Thyroid gland (tissue), 4 donors: ENCODE results near the gene HSP90B1. TPM values are rescaled to one million over a fixed set of nuclear protein-coding genes. Genes with fewer than 3 reads are reported as not detected.

ENCODE experiments used
- DNase-seq, 2 donors: peaks; one replicate each; pipeline ENCODE4 v3.0.0-alpha.2; 2019
- H3K27ac ChIP-seq, 3 donors: fragments of 200-600 bp; sonication (generic); 1 replicate in 2 of 3; 2 replicates in 1 of 3; pipeline ENCODE4 v1.5.1; 2016 to 2019; ENCODE audit warnings: mild to moderate bottlenecking in 1 of 3, moderate library complexity in 1 of 3
- H3K27me3 ChIP-seq: fragments of 200-600 bp; sonication (generic); one replicate; pipeline ENCODE4 v1.5.1; 2019
- H3K36me3 ChIP-seq, 2 donors: fragments of 200-600 bp; sonication (generic); one replicate each; pipeline ENCODE4 v1.5.1; 2016 to 2019
- H3K4me1 ChIP-seq, 2 donors: fragments of 200-600 bp; sonication (generic); one replicate each; pipeline ENCODE4 v1.5.1; 2017 to 2019
- H3K4me3 ChIP-seq, 3 donors: fragments of 200-600 bp; sonication (generic); replicated peaks in 1 of 3; 1 replicate in 2 of 3; 2 replicates in 1 of 3; pipeline ENCODE4 v1.5.1; 2016; ENCODE audit warnings: mild to moderate bottlenecking in 1 of 3
- H3K9me3 ChIP-seq: fragments of 200-600 bp; sonication (generic); one replicate; pipeline ENCODE4 v1.5.1; 2017
- CTCF ChIP-seq, 6 experiments: fragments of 200-600 bp in 3 of 6; fragments of 450-650 bp in 3 of 6; sonication (generic) in 3 of 6; IDR thresholded peaks; one replicate each; pipeline ENCODE4 v1.5.1; 2016 to 2019; ENCODE audit warnings: antibody characterized with exemption in 6 of 6, mild to moderate bottlenecking in 2 of 6, inconsistent platforms in 1 of 6, moderate library complexity in 1 of 6
- POLR2A ChIP-seq, 2 donors: fragments of 450-650 bp; IDR thresholded peaks; one replicate each; pipeline ENCODE4 v1.6.1; 2017; ENCODE audit warnings: antibody characterized with exemption in 2 of 2, mild to moderate bottlenecking in 2 of 2, moderate library complexity in 1 of 2
- WGBS, 2 donors: methylation state at CpG; one replicate each; pipeline ENCODE4 v1.1.5; 2017; 5-methylcytosine and 5-hydroxymethylcytosine counted together
- intact Hi-C: fragments of 100-400 bp; cut with DNase I; formaldehyde crosslinking; loops from one replicate; pipeline ENCODE4 v1.15.1; 2023
- total RNA-seq, 4 donors: library from RNA; depleted of rRNA; stranded (reverse); fragments of >200 nt; gene quantifications; one replicate each; pipeline ENCODE4 v1.2.3, GENCODE V29; 2016

HSP90B1 gene
- total RNA-seq, 4 donors from 2014 or later = 1,103 to 2,326 (median 1,708) TPM

GRCh38 chr12:103913100-103913499 is 17.1 kb upstream of the HSP90B1 start:
- TF ChIP-seq CTCF (IDR thresholded peaks at IDR 0.05) (no peak), POLR2A (IDR thresholded peaks at IDR 0.05) (no peak)
- no peak overlapping the region for H3K27ac ChIP-seq
- no peaks in the 10 kb centered on the region for H3K27me3 ChIP-seq
- H3K4me3 ChIP-seq = no peak overlapping the region
- H3K9me3 ChIP-seq = no peaks in the 10 kb centered on the region
- intact Hi-C loops = no loop called here
- H3K36me3 ChIP-seq = no peaks in the 10 kb centered on the region
- no peak for DNase-seq
- 87 to 89% methylated on average over 3 of the region's 3 CpGs for WGBS, 2 donors
- H3K4me1 ChIP-seq = no peaks in the 10 kb centered on the region

DNA sequence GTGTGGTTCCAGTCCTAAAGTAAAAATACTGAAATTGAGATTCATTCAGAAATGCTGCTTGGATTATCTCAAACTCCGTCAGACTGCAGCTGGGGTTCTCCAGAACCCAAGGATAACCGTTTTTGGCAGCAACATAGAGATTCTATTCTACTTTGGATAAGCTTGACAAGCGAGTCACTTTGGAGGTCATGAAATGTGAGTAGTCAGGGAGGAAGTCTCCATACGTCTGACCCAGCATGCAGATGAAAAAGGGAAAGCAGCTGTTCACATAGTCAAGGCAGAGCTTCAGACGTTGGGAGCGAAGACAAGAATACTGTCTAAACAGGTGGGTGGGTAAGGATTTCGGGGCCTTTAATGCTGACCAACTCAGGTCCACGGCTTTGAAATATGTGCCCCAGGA is 14.9 kb upstream of the HSP90B1 start:
- DNase-seq = no peak
- H3K36me3 ChIP-seq = no peaks in the 10 kb centered on the region
- no peaks in the 10 kb centered on the region for H3K27me3 ChIP-seq
- no peak for TF ChIP-seq POLR2A (IDR thresholded peaks at IDR 0.05)
- TF ChIP-seq CTCF (IDR thresholded peaks at IDR 0.05) = no peak
- no peak overlapping the region for H3K4me3 ChIP-seq
- 89 to 91% methylated on average over 8 of the region's 8 CpGs for WGBS, 2 donors
- no peaks in the 10 kb centered on the region for H3K9me3 ChIP-seq
- no peaks in the 10 kb centered on the region for H3K4me1 ChIP-seq
- no peak overlapping the region for H3K27ac ChIP-seq
- intact Hi-C loops = no loop called here

DNA sequence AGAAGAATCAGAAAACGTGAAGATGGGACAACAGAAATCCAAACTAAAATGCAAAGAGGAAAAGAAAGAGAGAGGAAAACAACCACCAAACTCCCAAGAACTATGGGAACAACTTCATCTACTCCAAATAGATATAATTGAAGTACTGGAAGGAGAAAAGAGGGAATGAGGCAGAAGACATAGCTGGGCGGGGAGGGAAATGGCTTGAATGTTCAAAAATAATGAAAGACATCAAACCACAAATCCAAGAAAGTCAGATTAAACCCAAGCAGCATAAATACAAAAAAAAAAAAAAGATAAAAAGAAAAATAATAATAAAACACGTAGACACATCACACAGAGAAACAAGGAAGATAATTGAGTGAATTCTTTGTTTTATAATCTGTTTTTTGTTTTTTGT is 12.3 kb upstream of the HSP90B1 start:
- DNase-seq = no peak
- no peak overlapping the region for H3K4me3 ChIP-seq
- no peak overlapping the region for H3K27ac ChIP-seq
- no peak for TF ChIP-seq CTCF (IDR thresholded peaks at IDR 0.05)
- TF ChIP-seq POLR2A (IDR thresholded peaks at IDR 0.05) = no peak
- H3K9me3 ChIP-seq = no peaks in the 10 kb centered on the region
- no peaks in the 10 kb centered on the region for H3K36me3 ChIP-seq
- no peaks in the 10 kb centered on the region for H3K4me1 ChIP-seq
- intact Hi-C loops = no loop called here
- WGBS, 2 donors = 65 to 82% methylated on average over 3 of the region's 3 CpGs
- H3K27me3 ChIP-seq = no peaks in the 10 kb centered on the region

DNA sequence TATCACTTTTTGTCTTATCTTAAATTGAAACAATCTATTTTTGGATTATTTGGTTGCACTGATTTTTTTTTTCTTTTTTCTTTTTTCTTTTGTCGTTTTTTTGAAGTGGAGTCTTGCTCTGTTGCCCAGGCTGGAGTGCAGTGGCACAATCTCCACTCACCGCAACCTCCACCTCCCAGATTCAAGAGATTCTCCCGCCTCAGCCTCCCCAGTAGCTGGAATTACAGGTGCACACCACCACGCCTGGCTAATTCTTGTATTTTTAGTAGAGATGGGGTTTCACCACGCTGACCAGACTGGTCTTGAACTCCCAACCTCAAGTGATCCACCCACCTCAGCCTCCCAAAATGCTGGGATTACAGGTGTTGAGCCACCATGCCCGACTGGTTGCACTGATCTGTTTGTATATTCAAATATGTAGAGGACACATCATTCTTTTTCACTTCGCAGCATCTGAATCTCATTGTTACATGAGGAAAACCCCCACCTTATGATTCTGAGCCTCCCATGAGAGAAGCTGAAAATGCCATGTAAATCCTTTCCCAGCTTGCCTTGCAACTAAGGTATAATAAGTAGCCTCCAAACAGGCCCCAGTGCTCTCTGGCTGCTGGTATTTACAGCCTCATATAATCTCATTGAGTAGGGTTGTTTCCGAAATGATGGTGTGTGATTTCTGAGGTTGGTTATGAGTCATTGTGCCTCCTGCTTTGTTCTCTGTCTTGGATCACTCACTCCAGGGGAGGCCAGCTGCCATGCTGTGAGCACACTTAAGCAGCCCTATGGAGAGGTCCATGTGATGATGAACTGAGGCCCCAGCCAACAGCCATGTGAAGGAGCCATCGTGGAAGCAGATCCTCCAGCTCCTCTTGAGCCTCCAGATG is 5.2 kb upstream of the HSP90B1 start:
- H3K9me3 ChIP-seq = no peaks in the 10 kb centered on the region
- H3K27ac ChIP-seq = no peak overlapping the region
- intact Hi-C loops = no loop called here
- H3K4me1 ChIP-seq = peaks cover 0 to 9% of the 10 kb centered on the region in 2 donors
- WGBS, 2 donors = 71 to 76% methylated on average over 8 to 9 of the region's 9 CpGs
- DNase-seq = no peak
- H3K36me3 ChIP-seq = no peaks in the 10 kb centered on the region
- H3K27me3 ChIP-seq = no peaks in the 10 kb centered on the region
- TF ChIP-seq CTCF (IDR thresholded peaks at IDR 0.05) = no peak
- no peak for TF ChIP-seq POLR2A (IDR thresholded peaks at IDR 0.05)
- no peak overlapping the region for H3K4me3 ChIP-seq

DNA sequence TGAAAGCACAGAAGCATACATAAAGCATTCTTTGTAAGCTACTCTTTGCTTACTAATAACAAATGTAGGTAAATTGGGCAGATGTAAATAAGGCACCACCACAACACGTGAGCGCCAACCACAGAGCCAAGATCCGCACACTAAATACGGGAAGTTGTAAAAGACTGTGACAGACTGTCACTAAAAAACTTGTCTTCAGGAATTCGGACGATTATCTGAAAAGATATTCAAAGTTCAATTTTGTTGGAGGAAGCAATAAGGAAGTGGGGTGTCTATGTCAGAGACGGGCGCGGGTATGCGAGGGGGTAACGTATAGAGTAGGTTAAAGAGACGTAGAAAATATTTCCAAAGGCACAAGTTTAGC is 1.5 kb upstream of the HSP90B1 start:
- Histone ChIP-seq H3K4me1 (peaks cover 18 to 19% of the 10 kb centered on the region in 2 donors), H3K27ac (peak overlapping the region; percentile 87 to 98 (median 94)), H3K36me3 (peaks cover 1 to 10% of the 10 kb centered on the region in 2 donors), H3K27me3 (no peaks in the 10 kb centered on the region), H3K9me3 (no peaks in the 10 kb centered on the region), H3K4me3 (peak overlapping the region in 2 of 3 donors; percentile 28 to 40)
- TF ChIP-seq CTCF (IDR thresholded peaks at IDR 0.05) (no peak), POLR2A (IDR thresholded peaks at IDR 0.05) (no peak)
- intact Hi-C loops = no loop called here
- DNase-seq = peak; percentile 9 to 19
- 21 to 23% methylated on average over 12 of the region's 12 CpGs for WGBS, 2 donors
